A549 (cell line): Measurements from ENCODE around the gene PTPN23.
A peak's percentile ranks its signal among the peaks of the same experiment; 100 is the strongest.

ENCODE experiments used
- BHLHE40 ChIP-seq: IDR thresholded peaks from 2 replicates; pipeline ENCODE4 v1.6.1; 2012; ENCODE audit warnings: low read depth, low read length, inconsistent platforms
- EHMT2 ChIP-seq: fragments of 200-600 bp; sonication (generic); IDR thresholded peaks from 2 replicates; pipeline ENCODE4 v1.6.1; 2016; ENCODE audit warnings: antibody characterized with exemption, low read depth, mild to moderate bottlenecking, moderate library complexity
- ELK1 ChIP-seq: fragments of 150-350 bp; IDR thresholded peaks from 2 replicates; pipeline ENCODE4 v1.6.1; 2014; ENCODE audit warnings: low read depth, mild to moderate bottlenecking, low read length
- HEYL ChIP-seq: fragments of 250-450 bp; sonication (Bioruptor Pico); IDR thresholded peaks from 2 replicates; pipeline ENCODE4 v1.8.0; 2021; ENCODE audit warnings: mild to moderate bottlenecking, moderate library complexity
- MAX ChIP-seq: IDR thresholded peaks from 2 replicates; pipeline ENCODE4 v1.6.1; 2012
- MYC ChIP-seq: IDR thresholded peaks from 2 replicates; pipeline ENCODE4 v1.6.1; 2012; ENCODE audit warnings: mild to moderate bottlenecking, inconsistent platforms, low read length, improper control_type of control experiment, borderline replicate concordance
- POLR2A ChIP-seq: IDR thresholded peaks from 2 replicates; pipeline ENCODE4 v1.6.1; 2012; ENCODE audit warnings: mild to moderate bottlenecking, low read length
- RAD21 ChIP-seq, 2 experiments: fragments of >200 bp in 1 of 2; sonication (Bioruptor Twin) in 1 of 2; formaldehyde crosslinking in 1 of 2; IDR thresholded peaks in 1 of 2; conservative IDR thresholded peaks in 1 of 2; 2 replicates in 1 of 2; 3 replicates in 1 of 2; pipeline ENCODE4 v1.6.1; 2012 to 2018; ENCODE audit warnings: inconsistent platforms in 1 of 2
- REST ChIP-seq: fragments of 200-600 bp; sonication (generic); IDR thresholded peaks from 2 replicates; pipeline ENCODE4 v1.6.1; 2016; ENCODE audit warnings: antibody characterized with exemption, mild to moderate bottlenecking, moderate library complexity
- RNF2 ChIP-seq: fragments of 200-600 bp; sonication (generic); IDR thresholded peaks from 2 replicates; pipeline ENCODE4 v1.6.1; 2016; ENCODE audit warnings: low read depth, mild to moderate bottlenecking, antibody characterized with exemption, moderate library complexity, borderline replicate concordance
- SMC3 ChIP-seq: fragments of >200 bp; sonication (Bioruptor Twin); formaldehyde crosslinking; IDR thresholded peaks from 3 replicates; pipeline ENCODE4 v1.6.1; 2018; ENCODE audit warnings: inconsistent platforms
- ZNF302 ChIP-seq: fragments of 250-450 bp; sonication (Bioruptor Pico); IDR thresholded peaks from 2 replicates; pipeline ENCODE4 v1.9.0; 2021; ENCODE audit warnings: inconsistent platforms, mild to moderate bottlenecking, moderate library complexity
- TF ChIP-seq, protein P1 (sequence below): fragments of >200 bp; sonication (Bioruptor Twin); formaldehyde crosslinking; IDR thresholded peaks from 3 replicates; pipeline ENCODE4 v1.5.1; 2016

- TF ChIP-seq MAX: peak; percentile 63; the same call in 1 of the 2 replicates
- peak; percentile 75 for TF ChIP-seq POLR2A
- no peak for TF ChIP-seq RAD21 (conservative IDR thresholded peaks at IDR 0.05 in 1 of 2, IDR thresholded peaks at IDR 0.05 in 1 of 2)
- TF ChIP-seq, protein P1, sequence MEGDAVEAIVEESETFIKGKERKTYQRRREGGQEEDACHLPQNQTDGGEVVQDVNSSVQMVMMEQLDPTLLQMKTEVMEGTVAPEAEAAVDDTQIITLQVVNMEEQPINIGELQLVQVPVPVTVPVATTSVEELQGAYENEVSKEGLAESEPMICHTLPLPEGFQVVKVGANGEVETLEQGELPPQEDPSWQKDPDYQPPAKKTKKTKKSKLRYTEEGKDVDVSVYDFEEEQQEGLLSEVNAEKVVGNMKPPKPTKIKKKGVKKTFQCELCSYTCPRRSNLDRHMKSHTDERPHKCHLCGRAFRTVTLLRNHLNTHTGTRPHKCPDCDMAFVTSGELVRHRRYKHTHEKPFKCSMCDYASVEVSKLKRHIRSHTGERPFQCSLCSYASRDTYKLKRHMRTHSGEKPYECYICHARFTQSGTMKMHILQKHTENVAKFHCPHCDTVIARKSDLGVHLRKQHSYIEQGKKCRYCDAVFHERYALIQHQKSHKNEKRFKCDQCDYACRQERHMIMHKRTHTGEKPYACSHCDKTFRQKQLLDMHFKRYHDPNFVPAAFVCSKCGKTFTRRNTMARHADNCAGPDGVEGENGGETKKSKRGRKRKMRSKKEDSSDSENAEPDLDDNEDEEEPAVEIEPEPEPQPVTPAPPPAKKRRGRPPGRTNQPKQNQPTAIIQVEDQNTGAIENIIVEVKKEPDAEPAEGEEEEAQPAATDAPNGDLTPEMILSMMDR: no peak
- no peak for TF ChIP-seq EHMT2
- peak; percentile 73; the same call in 1 of the 2 replicates for TF ChIP-seq MYC
- TF ChIP-seq REST: peak; percentile 34; the same call in 1 of the 2 replicates
- peak; percentile 88 for TF ChIP-seq BHLHE40
- TF ChIP-seq ZNF302 (CRISPR knock-in tag): no peak
- no peak for TF ChIP-seq ELK1
- TF ChIP-seq HEYL (CRISPR knock-in tag): no peak
- no peak for TF ChIP-seq RNF2
- no peak for TF ChIP-seq SMC3
Measured at GRCh38 chr3:47380601-47381316, at the start of gene PTPN23.
